GM13976 (cell line): ENCODE measurements around the gene CAPZA3.
"Not testable (repeated sequence)": the region's sequence is repeated elsewhere in the genome, so short reads cannot be mapped to it uniquely, and the experiment has no call there.

Experiments used
- DNase-seq: peaks from one replicate; pipeline ENCODE4 v3.0.0; 2012; ENCODE audit warnings: low spot score
- CTCF ChIP-seq: IDR thresholded peaks from 2 replicates; pipeline ENCODE4 v1.5.1; 2012; ENCODE audit warnings: borderline replicate concordance, mild to moderate bottlenecking; ENCODE audit not compliant: insufficient read depth; ENCODE audit errors: extremely low read depth, missing control alignments, control extremely low read depth
- in situ Hi-C: fragments of 300-500 bp; cut with MboI; formaldehyde crosslinking; loops from one replicate; pipeline ENCODE4 v1.12.0; 2022; ENCODE audit warnings: low sequenced_read_pairs, mixed read lengths, inconsistent platforms; ENCODE audit not compliant: unreplicated experiment

CAPZA3 gene

GRCh38 chr12:18751866-18752265 is 13.9 kb downstream of the CAPZA3 start:
- DNase-seq, result no peak
- no peak for TF ChIP-seq CTCF
- in situ Hi-C loops, result no loop called here

- in situ Hi-C loops, result no loop called here
- no peak for DNase-seq
- no peak for TF ChIP-seq CTCF
These were observed 14.5 kb downstream of the CAPZA3 start for GRCh38 chr12:18752280-18752920.

DNA sequence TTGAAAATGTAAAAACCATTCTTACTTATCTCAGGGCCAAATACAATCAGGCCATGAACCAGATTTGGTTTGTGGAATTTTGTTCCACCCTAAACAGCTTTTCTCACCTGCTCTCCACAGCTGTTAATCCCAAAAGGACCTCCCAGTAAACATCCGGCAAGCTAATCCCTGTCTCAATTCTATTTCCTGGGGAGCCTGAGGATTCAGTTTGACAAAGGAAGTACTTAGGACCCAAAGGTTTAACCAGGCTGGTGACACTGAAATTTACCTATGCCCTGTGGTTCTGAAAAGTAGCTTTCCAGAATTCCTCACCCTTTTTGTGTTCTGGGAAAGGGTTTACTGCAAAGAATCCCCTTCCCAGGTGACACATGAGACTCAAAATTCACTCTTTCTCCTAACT is 15.0 kb downstream of the CAPZA3 start:
- in situ Hi-C loops, result no loop called here
- TF ChIP-seq CTCF, result no peak
- no peak for DNase-seq

DNA sequence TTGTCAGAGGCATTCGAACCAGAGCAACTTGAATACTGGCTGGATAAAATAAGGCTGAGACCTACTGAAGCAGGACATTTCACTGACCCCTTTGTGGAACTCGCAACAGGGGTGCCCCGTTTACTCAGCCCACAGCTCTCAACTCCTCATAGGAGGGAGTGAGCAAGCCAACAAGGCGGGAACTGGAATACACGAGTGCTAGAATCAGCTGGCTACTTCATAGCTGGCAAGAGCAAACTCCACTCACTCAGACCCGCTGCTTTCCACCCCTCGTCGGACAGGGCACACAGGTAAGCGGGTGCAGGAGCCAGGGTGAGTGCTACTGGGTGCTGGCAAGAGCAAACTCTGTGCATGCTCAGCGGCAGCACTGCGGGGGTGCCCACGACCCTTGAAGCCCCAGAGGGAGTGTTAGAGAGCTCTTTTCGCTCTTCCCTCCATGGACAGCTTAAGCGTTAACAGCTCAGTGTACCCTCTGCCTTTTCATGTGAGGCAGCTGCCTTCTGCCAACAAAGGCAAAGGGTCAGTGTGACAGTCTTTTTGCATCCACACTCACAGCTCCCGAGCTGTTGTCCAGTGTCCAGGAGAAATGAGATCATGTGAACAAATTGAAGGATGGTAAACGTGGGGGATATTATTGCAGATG is 15.7 kb downstream of the CAPZA3 start:
- in situ Hi-C loops, result no loop called here
- no peak for DNase-seq
- no peak for TF ChIP-seq CTCF

DNA sequence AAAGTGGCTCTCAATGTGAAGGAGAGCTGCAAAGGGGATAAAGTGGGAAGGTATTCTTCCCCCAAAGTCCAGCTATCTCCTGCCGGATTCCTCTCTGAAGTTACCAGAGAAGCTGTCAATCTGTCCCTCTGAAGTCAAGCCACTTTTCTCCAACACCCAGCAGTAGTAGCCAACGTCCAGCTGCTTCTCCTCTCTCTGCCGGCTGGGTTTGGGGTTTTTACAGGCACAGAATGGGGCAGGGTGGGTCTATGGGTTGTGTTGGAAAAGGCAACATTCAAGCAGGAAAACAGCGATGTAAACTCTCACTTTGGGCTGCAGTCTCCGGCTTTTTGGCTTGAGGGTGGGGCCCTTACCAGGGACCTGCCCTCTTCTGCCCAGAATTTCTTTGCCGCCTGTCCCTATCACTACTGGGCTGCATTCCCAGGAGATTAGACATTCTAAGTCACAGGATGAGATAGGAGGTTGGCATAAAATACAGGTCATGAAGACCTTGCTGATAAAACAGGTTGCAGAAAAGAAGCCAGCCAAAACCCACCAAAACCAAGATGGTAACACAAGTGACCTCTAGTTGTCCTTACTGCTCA is 16.3 kb downstream of the CAPZA3 start:
- no peak for DNase-seq
- in situ Hi-C loops, result no loop called here
- TF ChIP-seq CTCF, result no peak

GRCh38 chr12:18755341-18755740 is 17.4 kb downstream of the CAPZA3 start:
- no peak for TF ChIP-seq CTCF
- DNase-seq, result no peak
- in situ Hi-C loops, result no loop called here

DNA sequence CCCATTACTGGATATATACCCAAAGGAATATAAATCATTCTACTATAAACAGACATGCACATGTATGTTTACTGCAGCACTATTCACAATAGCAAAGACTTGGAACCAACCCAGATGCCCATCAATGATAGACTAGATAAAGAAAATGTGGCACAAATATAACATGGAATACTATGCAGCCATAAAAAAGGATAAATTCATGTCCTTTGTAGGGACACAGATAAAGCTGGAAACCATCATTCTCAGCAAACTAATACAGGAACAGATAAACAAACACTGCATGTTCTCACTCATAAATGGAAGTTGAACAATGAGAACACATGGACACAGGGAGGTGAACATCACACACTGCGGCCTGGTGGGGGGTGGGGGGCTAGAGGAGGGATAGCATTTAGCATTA is 28.6 kb downstream of the CAPZA3 start:
- in situ Hi-C loops, DNase-seq: not testable (repeated sequence)
